Astrocyte of the hippocampus (primary cell): ENCODE data around the gene SLC22A12.

Experiments
- DNase-seq: peaks from one replicate; pipeline ENCODE4 v3.0.0; 2011; ENCODE audit warnings: low read depth, low spot score

The SLC22A12 gene

DNA sequence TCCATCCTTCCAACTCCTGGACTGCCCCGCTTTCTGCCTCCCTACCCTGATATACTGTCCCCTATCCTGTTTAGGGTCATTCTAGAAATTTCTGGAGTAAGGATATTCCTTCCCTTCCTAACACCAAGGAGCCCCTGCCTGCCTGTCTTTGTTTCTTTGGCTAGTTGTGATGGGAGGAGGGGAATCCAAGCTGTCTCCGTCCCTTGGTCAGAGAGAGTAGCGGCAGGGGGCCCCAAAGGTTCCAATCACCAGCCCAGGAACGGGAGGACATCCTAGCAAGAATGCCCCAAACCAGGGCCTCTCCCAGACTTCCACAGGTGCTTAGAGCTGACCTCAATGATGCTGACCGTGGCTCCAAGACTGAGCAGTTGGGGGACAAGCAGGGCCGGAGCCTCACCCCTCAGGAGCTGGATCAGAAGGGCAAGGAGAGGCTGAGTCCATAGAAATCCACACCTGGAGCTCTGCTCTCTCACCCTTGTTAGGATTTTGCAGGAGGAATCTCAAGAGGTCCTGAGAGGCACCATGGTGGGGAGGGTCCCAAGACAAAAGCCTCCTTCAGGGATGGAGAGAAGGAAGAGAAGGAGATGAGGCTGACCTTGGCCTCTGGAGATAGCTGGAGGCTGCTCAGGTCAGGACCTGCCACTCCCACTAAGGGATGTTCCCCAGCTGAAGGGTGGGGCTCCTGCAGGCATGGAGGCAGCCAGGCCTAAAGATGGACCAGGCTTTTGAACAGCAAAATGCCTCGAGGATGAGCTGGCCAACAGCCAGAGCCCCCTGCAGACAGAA lies 13.6 kb downstream of the SLC22A12 start:
- DNase-seq = no peak

DNA sequence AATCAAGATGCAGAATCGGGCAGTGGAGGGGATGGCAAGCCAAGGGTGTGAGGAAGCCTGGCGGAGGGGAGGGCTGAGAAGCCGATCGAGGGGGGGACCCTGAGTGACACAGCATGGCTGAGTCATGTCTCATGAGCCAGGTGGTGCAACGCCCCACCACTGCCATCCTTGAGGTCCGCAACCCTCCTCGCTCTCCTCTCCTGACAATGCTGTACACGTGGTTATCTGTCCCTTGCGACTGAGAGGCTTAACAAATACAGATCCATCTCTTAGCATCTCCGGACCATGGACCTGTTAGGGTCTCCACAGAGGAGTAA lies 14.2 kb downstream of the SLC22A12 start:
- DNase-seq = no peak

DNA sequence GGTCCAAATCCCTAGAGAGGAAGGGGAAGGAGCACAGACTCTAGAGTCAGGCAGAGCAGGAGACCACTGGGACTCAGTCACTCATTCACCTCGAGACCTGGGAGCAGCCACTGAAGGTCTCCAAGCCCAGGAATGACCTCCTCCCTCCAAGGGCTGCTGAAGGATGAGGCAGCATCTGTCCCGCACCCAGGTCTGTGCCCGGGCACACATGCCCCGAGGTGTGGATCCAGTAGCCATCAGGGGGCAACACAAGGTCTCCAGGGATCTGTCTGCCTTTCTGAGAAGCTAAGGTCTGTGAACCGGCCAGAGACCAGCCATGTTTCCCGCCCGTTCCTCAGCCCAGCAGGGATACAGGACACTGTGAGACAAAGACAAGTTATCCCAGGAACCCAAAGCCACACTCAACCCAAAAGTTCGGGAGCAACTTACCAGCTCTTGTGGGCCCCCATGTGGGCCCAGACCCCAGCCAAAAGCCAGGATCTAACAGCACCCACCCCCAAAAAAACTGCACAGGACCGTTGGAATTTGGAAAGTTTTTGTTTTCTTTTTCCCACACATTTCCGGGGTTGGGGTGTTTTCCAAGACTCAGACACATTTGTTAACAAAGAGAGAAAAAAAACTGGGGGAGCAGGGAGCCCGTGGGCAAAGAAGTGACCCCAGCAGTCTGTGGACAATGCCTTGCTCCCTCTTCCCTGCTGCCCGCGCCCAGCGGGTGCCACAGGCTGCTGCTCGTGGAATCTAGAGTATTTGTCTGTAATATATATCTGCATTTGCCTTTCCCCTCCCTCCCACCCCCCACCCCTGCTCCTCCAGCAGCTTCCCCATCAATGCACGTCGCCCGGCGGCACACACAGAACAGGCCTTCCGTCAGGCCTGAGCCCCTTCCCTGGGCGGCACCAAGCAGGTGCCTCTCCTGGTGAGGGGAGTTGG lies 14.9 kb downstream of the SLC22A12 start:
- DNase-seq = no peak

DNA sequence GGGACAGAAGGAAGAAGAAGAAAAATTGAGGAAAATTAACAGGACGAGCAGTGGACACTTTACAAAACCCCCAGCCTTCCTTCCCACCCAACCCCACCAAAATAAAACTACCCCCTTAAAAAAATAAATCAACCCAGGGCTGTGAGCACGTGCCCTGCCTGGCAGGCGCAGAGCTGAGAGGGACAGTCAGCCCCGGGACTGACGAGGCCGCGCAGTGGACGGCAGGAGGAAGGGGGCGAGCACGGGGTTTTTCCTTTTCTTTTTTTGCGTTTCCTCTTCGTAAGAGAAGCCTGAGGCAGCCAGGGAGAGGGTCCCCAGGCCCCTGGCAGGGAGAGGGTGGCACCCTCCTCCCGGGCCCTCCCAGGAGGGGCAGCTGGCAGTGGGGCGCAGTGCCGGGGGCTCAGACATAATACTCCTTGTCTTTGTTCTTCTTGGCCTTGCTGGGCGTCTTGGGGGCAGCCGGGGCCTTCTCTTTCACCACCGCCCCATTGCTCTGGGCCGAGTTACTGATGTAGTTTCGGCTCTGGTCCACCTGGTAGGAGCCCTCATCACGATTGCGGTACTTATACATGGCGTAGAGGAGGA lies 15.9 kb downstream of the SLC22A12 start:
- no peak for DNase-seq

DNA sequence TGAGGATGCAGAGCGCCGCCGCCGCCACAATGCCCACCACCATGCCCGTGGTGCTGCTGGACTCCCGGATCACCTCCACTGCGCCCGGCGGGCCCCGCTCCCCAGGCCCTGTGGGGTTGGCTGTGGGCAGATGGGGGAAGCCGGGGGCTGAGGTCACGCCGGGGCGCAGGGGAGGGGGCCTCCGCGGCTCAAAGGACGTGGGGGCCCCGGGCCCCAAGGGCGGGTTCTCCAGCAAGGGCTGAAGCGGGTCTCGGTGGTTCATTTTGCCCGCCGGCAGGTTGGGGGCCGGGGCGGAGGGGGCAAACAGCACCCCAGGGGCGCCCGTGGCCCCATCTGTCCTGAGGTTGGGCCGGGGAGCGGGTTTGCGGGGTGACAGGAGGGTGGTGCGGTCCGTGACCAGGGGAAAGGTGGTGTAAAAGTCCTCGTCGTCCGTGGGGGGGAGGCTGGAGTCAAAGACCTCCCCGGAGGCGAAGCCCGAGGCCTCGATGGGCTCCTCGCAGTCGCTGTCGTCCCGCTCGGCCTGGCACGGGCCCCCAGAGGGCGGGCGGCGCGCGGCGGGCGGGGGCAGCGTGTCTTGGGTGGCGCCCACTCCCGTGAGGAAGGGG lies 16.5 kb downstream of the SLC22A12 start:
- no peak for DNase-seq

DNA sequence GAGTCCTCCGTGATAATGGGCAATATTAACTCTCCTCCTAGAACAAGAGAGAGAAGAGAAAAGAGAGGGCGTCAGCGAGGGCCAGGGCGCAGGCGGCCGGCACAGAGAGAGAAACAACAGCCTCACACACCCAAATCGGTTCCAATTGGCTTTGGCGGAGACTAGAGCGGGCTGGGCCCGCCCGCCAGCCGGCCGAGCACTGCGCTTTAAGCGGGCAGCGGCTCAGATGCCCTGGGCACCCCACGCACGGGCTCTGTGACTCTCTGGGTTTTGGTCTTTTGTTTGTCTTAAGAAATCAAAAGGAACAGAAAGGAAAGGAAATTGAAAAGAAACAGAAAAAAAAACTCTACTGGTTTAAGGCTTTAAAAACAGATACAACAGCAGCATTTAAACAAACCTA lies 17.0 kb downstream of the SLC22A12 start:
- DNase-seq = peak; percentile 55

DNA sequence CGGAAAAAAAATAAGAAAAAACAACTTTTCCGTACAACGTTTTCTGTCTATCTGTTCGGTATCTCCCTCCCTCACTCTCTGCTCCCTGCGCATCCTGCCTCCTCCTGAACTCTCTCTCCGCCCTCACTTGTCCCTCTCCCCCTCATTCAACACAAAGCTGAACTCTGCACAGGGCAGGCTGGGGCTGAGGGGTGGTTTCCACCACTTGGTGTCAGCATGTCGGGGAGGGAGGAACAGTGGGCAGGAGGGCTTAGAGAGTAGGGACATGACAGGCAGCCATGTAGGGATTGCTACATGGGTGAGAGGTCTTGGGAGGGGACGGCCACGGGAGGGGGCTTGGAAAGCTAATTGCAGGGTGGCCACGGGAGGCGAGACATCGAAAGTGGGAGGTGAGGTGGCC lies 17.6 kb downstream of the SLC22A12 start:
- DNase-seq = no peak

DNA sequence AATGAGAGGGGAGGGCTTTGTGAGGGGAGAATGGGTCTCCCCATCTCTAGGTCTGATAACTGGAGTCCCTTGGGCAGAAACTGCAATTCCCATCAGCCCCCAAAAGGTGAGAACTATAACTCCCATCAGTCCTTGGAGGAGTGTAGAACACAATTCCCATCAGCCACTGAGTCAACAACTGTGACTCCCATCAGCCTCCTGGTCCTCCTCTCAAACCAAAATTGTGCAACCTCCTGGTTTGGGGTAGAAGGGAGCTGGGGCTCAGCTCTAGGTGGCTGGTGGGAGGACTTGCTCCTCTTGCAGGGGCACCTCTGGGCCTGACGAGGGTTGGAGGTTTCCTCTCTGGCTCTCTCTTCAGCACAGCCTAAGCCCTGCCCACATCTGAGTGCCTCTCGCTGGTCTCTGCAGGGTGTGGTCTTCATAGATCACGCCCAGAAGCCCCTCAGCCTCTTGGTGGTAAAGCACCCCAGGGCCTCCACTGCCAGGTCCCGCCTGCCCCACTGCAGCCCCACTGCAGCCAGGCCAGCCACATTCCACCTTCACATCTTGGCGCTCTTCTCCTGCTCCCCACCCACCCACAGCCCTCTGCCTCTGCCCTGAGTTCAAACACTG lies 18.5 kb downstream of the SLC22A12 start:
- no peak for DNase-seq

DNA sequence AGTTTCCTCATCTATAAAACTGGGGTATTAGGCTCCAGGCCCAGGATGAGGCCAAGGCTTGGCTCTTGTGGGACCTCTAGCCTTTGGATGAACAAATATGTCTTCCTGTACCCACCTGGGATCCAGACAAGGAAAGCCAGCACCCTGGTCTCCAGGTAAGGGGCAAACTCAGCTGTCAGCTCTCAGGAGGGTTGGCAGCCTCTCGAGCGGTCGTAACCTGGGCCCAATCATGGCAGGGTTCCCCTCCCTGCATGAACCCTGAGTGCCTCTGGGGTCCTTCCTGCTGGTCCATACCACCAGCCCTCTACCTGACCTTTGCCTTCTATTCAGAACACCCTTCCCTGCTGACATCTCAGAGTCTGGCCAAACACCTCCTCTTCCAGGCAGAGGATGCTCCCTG lies 19.6 kb downstream of the SLC22A12 start:
- DNase-seq = no peak

DNA sequence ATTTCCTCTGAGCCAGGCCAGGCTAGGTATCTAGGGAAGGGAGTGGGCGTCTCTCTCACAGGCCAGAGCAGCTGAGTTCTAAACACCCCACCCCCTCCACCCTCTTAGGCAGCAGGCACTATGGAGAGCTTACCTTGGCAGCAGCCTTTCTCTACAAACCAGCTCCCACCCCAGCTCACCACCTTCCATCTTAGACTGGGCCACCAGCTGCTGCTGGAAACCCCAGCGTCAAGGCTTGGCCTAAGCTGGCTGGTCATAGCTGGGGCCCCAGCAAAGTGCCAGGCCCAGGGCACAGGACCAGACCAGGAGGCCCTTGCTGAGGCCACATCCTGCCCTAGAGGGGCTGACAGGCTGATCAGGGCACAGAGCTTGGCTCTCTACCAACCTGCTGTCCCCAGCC lies 20.2 kb downstream of the SLC22A12 start:
- DNase-seq = no peak

DNA sequence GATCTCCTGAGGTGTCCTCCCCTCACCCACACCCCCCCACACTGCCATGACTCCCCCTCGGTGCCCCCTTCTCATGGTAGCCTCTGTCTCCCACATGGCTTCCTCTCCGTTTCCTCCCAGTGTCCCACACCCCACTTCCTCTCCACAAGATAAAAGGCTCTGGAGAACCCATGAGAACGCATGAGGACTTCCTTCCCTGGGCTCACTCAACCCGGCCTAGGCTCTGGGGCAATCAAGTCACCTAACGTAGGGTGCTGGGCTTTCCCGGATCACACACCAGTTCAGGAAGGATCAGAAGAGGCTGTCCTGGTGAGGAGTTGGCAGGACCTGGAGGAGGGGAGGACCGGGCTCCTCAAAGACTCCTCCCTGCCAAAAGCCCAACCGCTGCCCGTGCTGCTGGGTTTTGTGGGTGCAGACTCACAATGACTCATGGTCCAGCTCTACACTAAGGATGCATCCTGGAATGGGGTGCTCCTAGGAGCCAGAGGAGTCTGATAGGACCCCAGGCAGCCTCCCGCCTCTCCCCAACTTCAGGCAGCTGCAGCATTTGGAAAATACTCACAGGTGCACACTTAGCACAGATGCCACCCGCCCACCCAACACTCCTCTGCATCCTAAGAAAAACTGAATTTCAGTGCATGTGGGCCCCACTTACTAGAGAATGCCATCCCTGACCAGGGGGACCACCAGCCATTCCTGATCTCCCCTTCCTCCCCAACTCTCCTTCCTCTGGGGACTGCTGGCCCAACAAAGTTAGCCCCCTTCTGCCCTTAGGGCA lies 21.0 kb downstream of the SLC22A12 start:
- no peak for DNase-seq

DNA sequence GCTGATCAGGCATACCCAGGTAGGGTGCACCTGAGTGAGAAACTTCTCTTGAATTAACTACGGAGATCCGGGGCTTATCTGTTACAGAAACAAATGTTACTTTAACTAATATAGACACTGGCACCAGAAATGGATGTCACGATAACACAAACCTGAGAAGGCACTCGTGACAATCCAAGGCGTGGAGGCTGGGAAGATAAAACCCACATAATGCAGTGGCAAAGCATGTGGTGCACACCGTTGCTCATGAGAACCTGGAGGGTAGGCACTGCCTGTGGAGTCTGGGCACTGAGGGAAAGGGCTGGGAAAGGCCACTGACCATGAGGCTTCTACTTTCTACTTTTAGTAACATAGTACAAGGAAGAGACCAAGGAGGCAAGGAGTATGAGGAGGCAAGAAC lies 22.6 kb downstream of the SLC22A12 start:
- no peak for DNase-seq

DNA sequence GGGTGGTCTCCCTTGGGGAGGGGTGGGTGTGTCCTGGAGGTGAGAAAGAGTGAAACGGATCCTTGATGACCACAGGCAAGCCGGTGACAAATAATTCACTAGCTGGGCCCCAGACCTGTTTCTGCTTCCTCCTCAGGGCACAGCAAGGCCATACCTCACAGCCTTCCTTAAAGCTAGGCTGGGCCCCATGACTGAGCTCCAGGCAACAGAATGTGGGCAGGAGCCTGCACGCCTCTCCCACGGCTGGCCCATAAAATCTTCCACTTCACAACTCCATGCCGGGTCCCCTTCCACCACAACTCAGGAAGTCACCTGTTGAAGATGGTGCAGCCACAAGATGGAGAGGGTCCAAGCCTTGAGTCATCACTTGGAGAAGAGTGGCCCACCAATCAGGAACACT lies 23.9 kb downstream of the SLC22A12 start:
- no peak for DNase-seq

DNA sequence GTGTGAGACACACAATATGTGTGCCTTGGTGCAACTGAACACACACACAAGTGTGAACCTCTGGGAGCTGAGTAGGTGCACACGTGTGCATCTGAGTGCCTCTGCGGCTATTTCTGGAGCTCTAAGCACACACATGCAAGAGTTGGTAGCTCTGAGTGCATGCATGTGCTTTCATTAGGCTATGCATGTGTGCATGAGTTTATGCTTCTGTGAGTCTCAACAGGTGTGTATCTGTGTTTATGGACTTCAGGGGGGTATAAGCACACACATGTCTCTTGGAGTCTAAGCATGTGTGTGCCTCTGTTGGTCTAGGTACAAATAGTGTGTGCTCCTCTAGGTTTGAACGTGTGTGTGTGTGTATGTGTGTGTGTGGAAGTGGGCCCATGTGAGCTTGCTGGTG lies 25.8 kb downstream of the SLC22A12 start:
- no peak for DNase-seq

DNA sequence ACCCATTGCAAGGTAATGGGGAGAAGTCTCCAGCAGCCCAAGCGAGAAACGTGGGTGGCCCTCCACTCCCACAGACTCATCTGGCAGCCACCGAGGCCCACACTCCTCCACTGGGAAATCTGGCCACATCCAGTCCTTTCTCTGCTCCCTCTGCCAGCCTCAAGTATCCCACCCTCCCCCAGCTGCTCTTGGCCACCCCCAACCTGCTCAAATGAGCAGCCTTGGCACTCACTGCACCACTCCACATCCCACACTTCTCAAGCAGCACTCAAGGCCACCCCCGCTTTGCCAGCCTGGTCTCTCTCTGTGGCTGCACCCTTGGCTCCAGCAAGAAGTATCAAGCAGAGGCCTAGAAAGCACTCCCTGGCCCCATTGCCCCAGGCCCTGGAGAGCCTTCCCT lies 28.2 kb downstream of the SLC22A12 start:
- DNase-seq = no peak

DNA sequence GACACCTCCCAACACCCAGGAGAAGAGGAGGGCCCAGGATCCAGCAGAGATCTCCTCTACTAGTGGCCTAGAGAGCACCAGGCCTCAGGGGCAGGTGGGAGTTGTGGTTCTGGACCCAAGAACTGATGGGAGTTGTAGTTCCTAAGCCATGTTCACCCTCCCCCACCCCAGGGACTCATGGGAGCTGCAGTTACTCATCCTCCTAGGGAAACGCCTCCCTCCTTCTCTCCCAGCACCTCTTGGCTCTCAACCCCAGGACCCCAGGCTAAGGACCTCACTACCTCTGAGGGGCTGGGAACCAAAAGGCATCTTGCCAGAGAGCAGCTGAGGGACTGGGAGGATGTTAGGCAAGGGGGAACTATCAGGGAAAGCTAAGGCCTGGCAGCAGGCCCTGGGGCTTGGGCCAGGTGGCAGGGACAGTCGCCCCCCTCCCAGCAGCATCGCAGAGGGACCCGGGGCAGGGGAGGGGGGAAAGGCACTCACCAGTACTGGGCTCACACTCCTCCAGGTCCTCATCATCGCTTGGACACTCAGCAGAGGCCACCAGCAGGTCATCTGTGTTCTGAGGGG lies 28.9 kb downstream of the SLC22A12 start:
- DNase-seq = peak; percentile 39

DNA sequence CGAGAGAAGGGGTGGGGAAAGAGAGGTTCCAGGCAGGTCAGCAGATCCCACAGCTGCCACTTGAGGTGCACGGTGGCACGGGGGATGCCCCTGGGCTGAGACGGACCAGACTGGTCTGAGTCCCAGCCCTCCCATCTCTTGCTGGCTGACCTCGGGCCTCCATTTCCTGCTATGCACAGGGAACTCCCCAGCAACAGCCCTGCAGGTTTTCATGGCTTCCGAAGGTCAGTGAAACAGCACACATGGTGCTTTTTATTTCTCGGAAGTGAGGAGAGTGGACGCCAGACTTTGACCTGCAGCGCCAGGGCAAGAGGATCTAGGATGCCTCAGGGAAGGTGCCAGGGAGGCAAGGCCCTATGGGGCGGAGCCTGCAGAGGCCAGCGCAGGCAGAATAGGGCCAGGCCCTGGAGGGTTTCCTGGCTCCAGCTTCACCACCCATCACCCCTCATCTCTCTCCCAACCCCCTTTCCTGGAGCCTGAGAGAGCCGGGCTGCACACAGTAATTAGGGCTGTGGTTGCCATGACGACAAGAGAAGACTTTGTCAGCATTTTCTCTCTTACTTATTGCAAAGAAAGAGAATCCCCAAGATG lies 29.5 kb downstream of the SLC22A12 start:
- peak; percentile 35 for DNase-seq

DNA sequence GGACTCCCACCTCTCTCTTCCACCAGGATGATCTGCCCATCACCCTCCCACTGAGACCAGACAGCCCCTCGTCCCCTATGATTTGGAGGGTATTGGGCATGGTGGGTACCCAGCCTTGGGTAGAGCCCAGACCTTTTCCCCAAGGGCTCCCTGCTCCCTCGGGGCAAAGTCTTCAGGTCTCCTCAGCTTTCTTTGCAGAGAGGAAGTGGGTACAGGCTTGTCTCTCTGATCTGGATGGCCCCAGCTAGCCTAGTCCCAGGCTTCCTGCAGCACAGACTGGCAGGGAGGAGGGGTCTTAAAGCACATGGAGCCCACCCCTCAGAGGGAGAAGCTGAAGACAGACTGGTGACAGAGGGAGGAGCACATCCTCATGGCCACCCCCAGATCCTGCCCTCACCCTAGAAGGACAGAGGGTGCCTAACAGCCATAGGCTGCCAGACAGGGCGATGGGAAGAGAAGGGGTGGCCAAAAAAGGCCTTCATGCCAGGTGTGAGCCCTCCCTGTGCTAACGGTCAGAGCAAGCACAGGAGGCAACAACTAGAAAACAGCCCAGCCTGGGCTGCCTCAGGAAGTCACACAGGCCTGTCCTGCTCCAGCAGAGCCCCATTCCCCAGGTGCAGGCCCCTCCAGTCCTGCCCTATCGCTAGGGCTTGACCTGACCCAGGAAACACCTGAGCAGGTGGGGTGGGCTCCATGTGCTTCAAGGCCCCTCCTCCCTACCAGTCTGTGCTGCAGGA lies 30.4 kb downstream of the SLC22A12 start:
- DNase-seq = no peak

DNA sequence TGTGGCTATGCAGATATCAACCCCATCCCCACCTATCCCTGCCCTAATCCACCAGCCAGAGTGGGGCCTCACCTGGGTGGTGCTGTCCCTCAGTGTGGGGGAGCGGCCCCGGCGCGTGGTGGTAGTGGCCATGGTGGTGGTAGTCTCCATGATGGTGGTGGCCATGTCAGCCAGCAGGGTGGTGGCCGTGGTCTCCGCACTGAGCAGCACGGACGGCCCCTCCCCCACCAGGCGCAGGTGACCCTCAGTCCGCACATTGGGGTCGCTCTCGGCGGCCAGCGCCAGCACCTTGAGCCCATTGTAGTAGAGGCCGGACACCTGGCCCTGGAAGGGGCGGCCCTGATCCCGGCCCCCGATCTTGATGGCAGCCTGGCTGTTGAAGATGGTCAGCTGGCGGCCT lies 31.7 kb downstream of the SLC22A12 start:
- DNase-seq = no peak
